BLaER1 (cell line): ENCODE results near the gene OTUD3.
A peak's percentile ranks its signal among the peaks of the same experiment; 100 is the strongest.
"Not testable (repeated sequence)": the region's sequence is repeated elsewhere in the genome, so short reads cannot be mapped to it uniquely, and the experiment has no call there.

Experiments
- H3K27ac ChIP-seq: shearing (Covaris generic); formaldehyde crosslinking; 2 replicates; pipeline ENCODE4 v1.8.1; 2022
- H3K27me3 ChIP-seq: shearing (Covaris generic); formaldehyde crosslinking; 2 replicates; pipeline ENCODE4 v1.8.1; 2022
- H3K36me3 ChIP-seq: shearing (Covaris generic); formaldehyde crosslinking; 2 replicates; pipeline ENCODE4 v1.8.1; 2022
- H3K4me1 ChIP-seq: shearing (Covaris generic); formaldehyde crosslinking; 2 replicates; pipeline ENCODE4 v1.8.1; 2022
- H3K4me2 ChIP-seq: shearing (Covaris generic); formaldehyde crosslinking; 2 replicates; pipeline ENCODE4 v1.8.1; 2022
- H3K4me3 ChIP-seq: shearing (Covaris generic); formaldehyde crosslinking; 2 replicates; pipeline ENCODE4 v1.8.1; 2022
- H3K9ac ChIP-seq: shearing (Covaris generic); formaldehyde crosslinking; 2 replicates; pipeline ENCODE4 v1.8.1; 2022
- H3K9me3 ChIP-seq: shearing (Covaris generic); formaldehyde crosslinking; 2 replicates; pipeline ENCODE4 v1.8.1; 2022
- H4K20me1 ChIP-seq: shearing (Covaris generic); formaldehyde crosslinking; 2 replicates; pipeline ENCODE4 v1.8.1; 2022
- Cebpa-rat ChIP-seq: shearing (Covaris generic); IDR thresholded peaks from 2 replicates; pipeline ENCODE4 v1.8.1; 2022

Gene OTUD3

DNA sequence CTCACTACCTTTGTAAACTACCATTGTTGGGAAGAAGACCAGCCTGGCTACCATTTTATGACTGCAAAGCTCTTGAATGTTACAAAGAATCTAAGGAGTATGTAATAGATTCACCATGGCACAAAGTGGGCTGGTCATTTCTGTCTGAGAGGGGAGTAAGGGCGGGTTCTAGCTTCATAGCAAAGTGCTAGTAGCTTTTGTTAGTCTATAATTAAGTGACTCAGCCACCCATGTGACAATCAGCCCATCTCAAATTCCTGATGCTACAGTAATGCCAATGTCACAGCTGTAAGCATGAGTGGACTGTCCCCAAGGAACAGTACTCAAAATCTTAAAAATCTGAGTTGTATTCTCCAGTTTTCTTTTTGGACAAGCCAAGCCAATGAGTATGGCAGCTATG, 15.4 kb upstream of the OTUD3 start:
- no peaks in the 10 kb centered on the region for H3K4me1 ChIP-seq
- no peak for TF ChIP-seq Cebpa-rat
- H3K27ac ChIP-seq: no peak overlapping the region
- H4K20me1 ChIP-seq: no peaks in the 10 kb centered on the region
- H3K9me3 ChIP-seq: peaks cover 11% of the 10 kb centered on the region
- no peaks in the 10 kb centered on the region for H3K27me3 ChIP-seq
- no peak overlapping the region for H3K4me2 ChIP-seq
- no peak overlapping the region for H3K4me3 ChIP-seq
- H3K36me3 ChIP-seq: no peaks in the 10 kb centered on the region
- no peak overlapping the region for H3K9ac ChIP-seq

- H3K9me3 ChIP-seq, H3K9ac ChIP-seq, H3K4me3 ChIP-seq, H3K36me3 ChIP-seq, H3K27me3 ChIP-seq, H3K4me2 ChIP-seq, H3K4me1 ChIP-seq, H4K20me1 ChIP-seq, H3K27ac ChIP-seq: not testable (repeated sequence)
Measured at GRCh38 chr1:19868575-19868974, 13.6 kb upstream of the OTUD3 start.

DNA sequence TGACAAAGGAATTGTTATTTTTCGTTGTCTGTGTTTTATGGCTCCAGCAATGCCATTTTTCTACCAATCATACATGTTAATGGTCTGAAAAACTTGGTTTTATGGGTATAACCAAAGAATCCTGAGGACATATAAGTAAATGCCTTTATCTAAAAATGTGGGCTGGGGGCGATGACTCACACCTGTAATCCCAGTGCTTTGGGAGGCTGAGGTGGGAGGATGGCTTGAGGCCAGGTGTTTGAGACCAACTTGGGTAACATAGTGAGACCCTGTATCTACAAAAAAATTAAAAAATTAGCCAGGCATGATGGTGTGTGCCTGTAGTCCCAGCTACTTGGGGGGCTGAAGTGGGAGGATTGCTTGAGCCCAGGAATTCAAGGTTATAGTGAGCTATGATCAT, 12.7 kb upstream of the OTUD3 start:
- not testable (repeated sequence) for H3K27ac ChIP-seq, H3K9me3 ChIP-seq, H4K20me1 ChIP-seq, H3K4me1 ChIP-seq, H3K4me3 ChIP-seq, H3K9ac ChIP-seq, H3K4me2 ChIP-seq, H3K36me3 ChIP-seq, H3K27me3 ChIP-seq

DNA sequence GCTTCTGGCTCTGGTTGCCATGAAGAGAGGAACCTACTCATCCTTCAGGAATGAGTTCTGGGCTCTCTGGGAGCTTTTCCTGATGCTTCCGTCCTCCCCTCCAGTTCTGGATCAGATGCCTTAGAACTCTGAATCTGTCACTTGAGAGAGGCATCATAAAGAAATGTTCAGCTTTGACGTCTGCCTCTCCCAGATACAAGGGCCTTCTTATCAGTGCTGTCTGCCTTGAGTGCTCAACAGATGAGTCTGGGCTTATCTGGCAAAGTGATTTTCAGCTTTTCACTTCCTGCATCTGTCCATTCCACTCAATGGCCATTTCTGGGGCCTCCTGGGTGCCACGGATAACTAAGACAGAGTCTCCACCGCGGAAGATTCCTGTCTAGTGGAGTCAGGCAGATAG, 12.3 kb upstream of the OTUD3 start:
- no peak overlapping the region for H3K9ac ChIP-seq
- H4K20me1 ChIP-seq: no peaks in the 10 kb centered on the region
- peaks cover 9% of the 10 kb centered on the region for H3K9me3 ChIP-seq
- no peak overlapping the region for H3K27ac ChIP-seq
- no peak overlapping the region for H3K4me3 ChIP-seq
- H3K36me3 ChIP-seq: no peaks in the 10 kb centered on the region
- peaks cover 8% of the 10 kb centered on the region for H3K4me1 ChIP-seq
- no peaks in the 10 kb centered on the region for H3K27me3 ChIP-seq
- no peak overlapping the region for H3K4me2 ChIP-seq
- no peak for TF ChIP-seq Cebpa-rat

DNA sequence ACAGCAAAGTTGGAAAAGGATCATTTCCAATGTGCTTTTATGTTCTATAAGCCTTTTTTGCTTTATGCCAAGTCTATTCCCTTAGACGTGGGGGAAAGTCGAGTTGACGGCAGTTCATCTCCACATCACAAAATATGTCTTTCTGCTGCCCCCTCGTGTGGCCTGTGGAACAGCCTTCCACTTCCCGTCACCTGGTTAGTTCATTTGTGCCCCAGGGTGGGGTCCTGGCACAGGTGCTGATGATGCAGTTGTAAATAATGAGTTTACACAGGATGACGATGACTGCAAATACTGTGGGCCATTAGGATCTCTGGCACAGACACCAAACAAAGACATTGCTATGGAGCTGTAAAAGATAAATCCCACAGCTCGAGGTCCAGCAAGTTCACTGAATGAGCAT, 10.0 kb upstream of the OTUD3 start:
- no peaks in the 10 kb centered on the region for H3K27me3 ChIP-seq
- H3K4me2 ChIP-seq: no peak overlapping the region

GRCh38 chr1:19877181-19877750, 4.9 kb upstream of the OTUD3 start:
- peak overlapping the region; percentile 52 for H3K4me2 ChIP-seq
- H3K27me3 ChIP-seq: no peaks in the 10 kb centered on the region
- peaks cover 9% of the 10 kb centered on the region for H3K9me3 ChIP-seq
- no peaks in the 10 kb centered on the region for H4K20me1 ChIP-seq
- H3K27ac ChIP-seq: peak overlapping the region; percentile 23; the same call in 1 of the 2 replicates
- H3K4me3 ChIP-seq: no peak overlapping the region
- peaks cover 29% of the 10 kb centered on the region for H3K4me1 ChIP-seq
- no peaks in the 10 kb centered on the region for H3K36me3 ChIP-seq
- TF ChIP-seq Cebpa-rat: no peak
- no peak overlapping the region for H3K9ac ChIP-seq

More for the DNA sequence above, 10.0 kb upstream of the OTUD3 start:
- peaks cover 14% of the 10 kb centered on the region for H3K4me1 ChIP-seq
- peaks cover 9% of the 10 kb centered on the region for H3K9me3 ChIP-seq
- H3K27ac ChIP-seq: no peak overlapping the region
- H3K4me3 ChIP-seq: no peak overlapping the region
- no peaks in the 10 kb centered on the region for H4K20me1 ChIP-seq
- no peak overlapping the region for H3K9ac ChIP-seq
- TF ChIP-seq Cebpa-rat: no peak
- no peaks in the 10 kb centered on the region for H3K36me3 ChIP-seq

- H3K27ac ChIP-seq: peak overlapping the region; percentile 23; the same call in 1 of the 2 replicates
- no peak for TF ChIP-seq Cebpa-rat
- H3K9me3 ChIP-seq: peaks cover 9% of the 10 kb centered on the region
- peaks cover 23% of the 10 kb centered on the region for H3K4me1 ChIP-seq
- H3K27me3 ChIP-seq: no peaks in the 10 kb centered on the region
- H3K36me3 ChIP-seq: no peaks in the 10 kb centered on the region
- peak overlapping the region; percentile 52 for H3K4me2 ChIP-seq
- H3K9ac ChIP-seq: no peak overlapping the region
- no peak overlapping the region for H3K4me3 ChIP-seq
- peaks cover 6% of the 10 kb centered on the region for H4K20me1 ChIP-seq
Measured at GRCh38 chr1:19877821-19878636, 4.2 kb upstream of the OTUD3 start.

DNA sequence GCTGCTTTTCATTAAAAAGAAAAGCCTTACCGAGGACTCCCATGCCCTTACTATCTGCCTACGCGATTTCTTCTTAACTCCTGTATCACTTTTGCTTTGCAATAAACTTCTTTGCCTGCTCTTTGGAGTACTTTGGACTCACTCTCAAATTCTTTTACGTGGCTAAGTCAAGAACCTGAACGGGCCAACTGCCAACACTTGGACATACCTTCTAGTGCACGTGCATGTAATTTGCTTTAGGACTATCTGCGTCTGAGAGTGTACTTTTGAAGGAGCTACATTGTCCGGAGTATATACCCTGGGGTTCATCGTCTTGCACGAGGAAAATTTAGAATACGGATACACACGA, 3.6 kb upstream of the OTUD3 start:
- TF ChIP-seq Cebpa-rat: no peak
- H3K4me2 ChIP-seq: no peak overlapping the region

DNA sequence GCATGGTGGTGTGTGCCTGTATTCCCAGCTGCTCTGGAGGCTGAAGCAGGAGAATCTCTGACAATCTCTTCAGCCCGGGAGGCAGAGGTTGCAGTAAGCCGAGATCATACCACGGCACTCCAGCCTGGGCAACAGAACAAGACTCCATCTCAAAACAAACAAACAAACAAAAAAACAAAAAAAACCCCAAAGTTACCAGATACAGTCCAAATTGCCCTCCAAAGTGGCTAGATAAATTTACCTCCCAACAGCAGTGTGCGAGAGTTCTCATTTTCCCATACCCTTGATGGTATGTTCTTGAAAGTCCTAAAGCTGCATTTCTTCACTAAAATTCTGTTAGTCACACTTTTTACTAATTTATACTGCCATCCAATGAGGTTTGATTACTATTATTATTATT, 3.0 kb upstream of the OTUD3 start:
- H3K4me1 ChIP-seq: peaks cover 34% of the 10 kb centered on the region
- no peak for TF ChIP-seq Cebpa-rat
- H3K9ac ChIP-seq: no peak overlapping the region
- H3K4me2 ChIP-seq: no peak overlapping the region
- no peak overlapping the region for H3K4me3 ChIP-seq
- no peak overlapping the region for H3K27ac ChIP-seq
- no peaks in the 10 kb centered on the region for H3K27me3 ChIP-seq
- H4K20me1 ChIP-seq: peaks cover 18% of the 10 kb centered on the region
- H3K9me3 ChIP-seq: peaks cover 7% of the 10 kb centered on the region
- peaks cover 3% of the 10 kb centered on the region; the same call in 1 of the 2 replicates for H3K36me3 ChIP-seq

More for the DNA sequence above, 3.6 kb upstream of the OTUD3 start:
- H3K27ac ChIP-seq: no peak overlapping the region
- no peaks in the 10 kb centered on the region for H3K36me3 ChIP-seq
- no peak overlapping the region for H3K9ac ChIP-seq
- peaks cover 28% of the 10 kb centered on the region for H3K4me1 ChIP-seq
- H3K27me3 ChIP-seq: no peaks in the 10 kb centered on the region
- peaks cover 9% of the 10 kb centered on the region for H3K9me3 ChIP-seq
- no peak overlapping the region for H3K4me3 ChIP-seq
- peaks cover 12% of the 10 kb centered on the region for H4K20me1 ChIP-seq

GRCh38 chr1:19879661-19880060, 2.5 kb upstream of the OTUD3 start:
- peaks cover 22% of the 10 kb centered on the region for H4K20me1 ChIP-seq
- peaks cover 3% of the 10 kb centered on the region for H3K9me3 ChIP-seq
- H3K27me3 ChIP-seq: no peaks in the 10 kb centered on the region
- peaks cover 38% of the 10 kb centered on the region for H3K4me1 ChIP-seq
- H3K36me3 ChIP-seq: peaks cover 6% of the 10 kb centered on the region
- no peak for TF ChIP-seq Cebpa-rat
- H3K9ac ChIP-seq: no peak overlapping the region
- H3K27ac ChIP-seq: no peak overlapping the region
- no peak overlapping the region for H3K4me3 ChIP-seq
- H3K4me2 ChIP-seq: no peak overlapping the region

DNA sequence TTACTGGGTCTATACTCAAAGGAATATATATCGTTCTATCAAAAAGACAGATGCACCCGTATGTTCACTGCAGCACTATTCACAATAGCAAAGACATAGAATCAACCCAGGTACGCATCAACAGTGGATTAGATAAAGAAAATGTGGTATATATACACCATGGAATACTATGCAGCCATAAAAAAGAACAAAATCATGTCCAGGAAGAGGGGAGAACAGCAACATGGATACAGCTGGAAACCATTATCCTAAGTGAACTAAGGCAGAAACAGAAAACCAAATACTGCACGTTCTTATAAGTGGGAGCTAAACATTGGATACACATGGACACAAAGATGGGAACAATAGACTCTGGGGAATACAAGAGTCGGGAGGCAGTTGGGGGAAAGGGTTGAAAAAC, 1.4 kb upstream of the OTUD3 start:
- Histone ChIP-seq H3K4me1 (peaks cover 47% of the 10 kb centered on the region), H3K36me3 (peaks cover 18% of the 10 kb centered on the region), H4K20me1 (peaks cover 34% of the 10 kb centered on the region)
- not testable (repeated sequence) for H3K27me3 ChIP-seq, H3K4me2 ChIP-seq, H3K4me3 ChIP-seq, H3K9ac ChIP-seq, H3K27ac ChIP-seq, H3K9me3 ChIP-seq
